ENCODE results near the gene GPR22. TPM values are rescaled to one million over a fixed set of nuclear protein-coding genes. Genes with fewer than 3 reads are reported as not detected.

Gene GPR22
- total RNA-seq, 2 experiments from 2014 or later: not detected

- no peaks in the 10 kb centered on the region for H3K27me3 ChIP-seq (ENCODE audit: control insufficient read depth in 1 of 2, insufficient read depth in 2 of 2, low read length in 2 of 2)
- Mint-ChIP-seq H3K27me3 (no peaks in the 10 kb centered on the region), H3K36me3 (ENCODE audit: low read depth) (peaks cover 6% of the 10 kb centered on the region), H3K4me3 (no peak overlapping the region), H3K27ac (no peak overlapping the region), H3K9me3 (no peaks in the 10 kb centered on the region), H3K4me1 (ENCODE audit: low read depth) (no peaks in the 10 kb centered on the region)
- no peak overlapping the region for H3K27ac ChIP-seq (ENCODE audit: low read depth in 1 of 2, low read length in 2 of 2)
- CTCF ChIA-PET: no interaction called here
- H3K36me3 ChIP-seq (ENCODE audit: insufficient read depth, low read length): no peaks in the 10 kb centered on the region
- no peak for TF ChIP-seq CTCF (IDR thresholded peaks at IDR 0.05)
- no peaks in the 10 kb centered on the region for H3K4me1 ChIP-seq (ENCODE audit: insufficient read depth, low read length)
- ATAC-seq (ENCODE audit: poor library complexity) (no peak), DNase-seq (no peak)
- intact Hi-C loops (cut with DNase I, micrococcal nuclease): no loop called here
- no peaks in the 10 kb centered on the region for H3K9me3 ChIP-seq (ENCODE audit: control insufficient read depth in 1 of 2, insufficient read depth in 1 of 2, low read length in 2 of 2)
- POLR2A ChIA-PET: interaction anchor here (1.0 kb wide), 1 partner anchor 31 kb away, joined by 3 read pairs; no protein-coding TSS in a partner anchor
- H3K4me3 ChIP-seq (ENCODE audit: low read length): no peak overlapping the region
Measured at GRCh38 chr7:107471292-107472070, 1.6 kb downstream of the GPR22 start.

DNA sequence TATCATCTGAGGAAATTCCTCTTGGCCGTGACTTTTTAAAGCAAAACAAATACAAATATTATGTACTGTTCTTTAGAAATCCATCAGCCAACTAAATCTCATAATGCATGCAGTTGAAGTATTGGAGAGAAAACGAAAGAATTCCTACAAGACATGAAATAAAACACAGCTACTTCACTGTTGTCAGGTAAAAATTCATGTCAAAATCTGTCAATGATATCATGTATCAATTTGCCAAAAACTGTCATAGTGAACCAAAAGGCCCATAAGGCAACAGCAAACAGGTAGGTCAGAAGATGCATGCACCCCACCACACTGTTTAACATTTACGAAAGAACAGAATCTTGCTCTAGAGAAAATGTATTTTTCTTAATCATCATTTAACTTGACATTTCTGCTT is 2.3 kb downstream of the GPR22 start:
- no peak overlapping the region for H3K4me3 Mint-ChIP-seq
- no peaks in the 10 kb centered on the region for H3K36me3 ChIP-seq (ENCODE audit: insufficient read depth, low read length)
- H3K27me3 ChIP-seq (ENCODE audit: control insufficient read depth in 1 of 2, insufficient read depth in 2 of 2, low read length in 2 of 2): no peaks in the 10 kb centered on the region
- H3K27ac Mint-ChIP-seq: no peak overlapping the region
- no peaks in the 10 kb centered on the region for H3K27me3 Mint-ChIP-seq
- H3K4me1 ChIP-seq (ENCODE audit: insufficient read depth, low read length): no peaks in the 10 kb centered on the region
- H3K27ac ChIP-seq (ENCODE audit: low read depth in 1 of 2, low read length in 2 of 2): no peak overlapping the region
- intact Hi-C loops (cut with DNase I, micrococcal nuclease): no loop called here
- no peaks in the 10 kb centered on the region for H3K4me1 Mint-ChIP-seq (ENCODE audit: low read depth)
- no peaks in the 10 kb centered on the region for H3K9me3 ChIP-seq (ENCODE audit: control insufficient read depth in 1 of 2, insufficient read depth in 1 of 2, low read length in 2 of 2)
- POLR2A ChIA-PET: no interaction called here
- no peak for TF ChIP-seq CTCF (IDR thresholded peaks at IDR 0.05)
- CTCF ChIA-PET: no interaction called here
- DNase-seq (no peak), ATAC-seq (ENCODE audit: poor library complexity) (no peak)
- no peak overlapping the region for H3K4me3 ChIP-seq (ENCODE audit: low read length)
- no peaks in the 10 kb centered on the region for H3K9me3 Mint-ChIP-seq
- H3K36me3 Mint-ChIP-seq (ENCODE audit: low read depth): peaks cover 6% of the 10 kb centered on the region

- no peaks in the 10 kb centered on the region for H3K9me3 Mint-ChIP-seq
- H3K36me3 Mint-ChIP-seq (ENCODE audit: low read depth): peaks cover 6% of the 10 kb centered on the region
- no peaks in the 10 kb centered on the region for H3K27me3 Mint-ChIP-seq
- no peak overlapping the region for H3K27ac ChIP-seq (ENCODE audit: low read depth in 1 of 2, low read length in 2 of 2)
- H3K4me3 ChIP-seq (ENCODE audit: low read length): no peak overlapping the region
- H3K4me3 Mint-ChIP-seq: no peak overlapping the region
- no peak overlapping the region for H3K27ac Mint-ChIP-seq
- CTCF ChIA-PET: no interaction called here
- POLR2A ChIA-PET: no interaction called here
- H3K27me3 ChIP-seq (ENCODE audit: control insufficient read depth in 1 of 2, insufficient read depth in 2 of 2, low read length in 2 of 2): no peaks in the 10 kb centered on the region
- H3K9me3 ChIP-seq (ENCODE audit: control insufficient read depth in 1 of 2, insufficient read depth in 1 of 2, low read length in 2 of 2): no peaks in the 10 kb centered on the region
- no peaks in the 10 kb centered on the region for H3K36me3 ChIP-seq (ENCODE audit: insufficient read depth, low read length)
- DNase-seq: no peak
- ATAC-seq (ENCODE audit: poor library complexity): no peak
- H3K4me1 ChIP-seq (ENCODE audit: insufficient read depth, low read length): no peaks in the 10 kb centered on the region
- no peak for TF ChIP-seq CTCF (IDR thresholded peaks at IDR 0.05)
- no peaks in the 10 kb centered on the region for H3K4me1 Mint-ChIP-seq (ENCODE audit: low read depth)
- intact Hi-C loops (cut with DNase I, micrococcal nuclease): no loop called here
Measured at GRCh38 chr7:107474104-107474521, 4.3 kb downstream of the GPR22 start.
